SIG-M5 treated with dmso at 0.1 percent for 504 hours (cell line): Measurements from ENCODE around the gene EFCAB9.
"Not testable (repeated sequence)": the region's sequence is repeated elsewhere in the genome, so short reads cannot be mapped to it uniquely, and the experiment has no call there.

Experiments
- DNase-seq: peaks from one replicate; lab custom pipeline; 2025; ENCODE audit not compliant: unreplicated experiment; lab: John Stamatoyannopoulos, UW

EFCAB9 gene

GRCh38 chr5:172188033-172188892 lies 5.7 kb upstream of the EFCAB9 start, which contains the start of gene STK10:
TSS of gene STK10 (minus strand) at chr5:172188224. CDS start at chr5:172188042, 182 bp downstream.
- peak; percentile 91 for DNase-seq

- DNase-seq = peak; percentile 50
Measured at GRCh38 chr5:172188893-172189692, 4.9 kb upstream of the EFCAB9 start.

GRCh38 chr5:172189693-172190296 lies 4.2 kb upstream of the EFCAB9 start:
- DNase-seq = no peak

DNA sequence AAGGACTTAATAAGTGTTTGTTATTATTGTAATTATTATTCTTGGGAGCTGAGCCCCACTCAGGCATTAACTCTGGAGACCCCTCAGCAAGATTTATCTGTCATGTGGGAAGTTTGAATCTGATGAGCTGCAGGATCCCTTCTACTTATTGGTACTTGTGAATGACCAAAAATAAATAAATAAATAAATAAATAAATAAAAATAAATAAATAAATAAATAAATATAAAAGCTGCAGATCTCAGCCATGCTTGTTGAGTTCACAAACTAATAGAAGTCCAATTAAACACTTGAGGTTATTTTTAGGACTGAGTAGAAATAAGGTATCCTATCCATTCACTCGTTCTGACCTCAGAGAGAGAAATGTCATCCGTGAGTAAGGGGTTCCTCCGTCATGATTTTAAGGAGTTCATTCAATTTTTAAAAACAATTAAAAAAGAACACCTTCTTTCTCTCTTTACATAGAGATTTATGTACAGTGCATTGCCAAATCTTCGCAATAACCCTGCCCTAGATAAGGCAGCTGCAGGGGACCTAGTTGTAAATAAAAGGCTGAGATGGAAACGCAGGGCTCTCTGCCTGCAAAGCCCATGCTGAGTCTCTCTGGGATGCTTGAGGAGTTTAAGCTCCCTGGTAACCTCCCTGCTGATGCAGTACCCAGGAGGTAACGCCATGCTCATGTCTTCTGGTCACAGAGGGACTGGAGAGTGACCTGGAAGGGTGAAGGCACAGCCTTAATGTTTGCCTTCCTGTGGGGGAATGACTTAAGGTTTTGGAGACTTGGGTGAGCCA lies 1.2 kb downstream of the EFCAB9 start:
- no peak for DNase-seq

- not testable (repeated sequence) for DNase-seq
Measured at GRCh38 chr5:172197775-172198174, 3.8 kb downstream of the EFCAB9 start.

- no peak for DNase-seq
Measured at GRCh38 chr5:172199446-172199845, 5.5 kb downstream of the EFCAB9 start.

DNA sequence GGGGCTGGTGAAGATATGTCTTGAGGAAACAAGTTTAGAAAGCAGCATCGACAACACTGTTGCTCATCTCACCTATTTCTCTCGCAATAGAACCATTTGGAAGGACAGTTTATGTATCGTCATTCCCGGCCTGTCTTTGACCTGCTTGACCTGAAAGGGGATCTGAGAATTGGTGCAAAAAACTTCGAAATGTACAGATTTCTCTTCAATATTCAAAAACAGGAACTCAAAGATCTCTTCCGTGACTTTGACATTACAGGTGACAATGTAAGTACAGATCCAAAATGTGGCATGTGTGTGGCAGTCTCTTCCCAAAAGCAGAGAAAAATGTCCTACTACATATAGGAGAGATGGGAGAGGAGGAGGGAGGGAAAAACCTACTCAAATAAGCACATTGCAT lies 6.5 kb downstream of the EFCAB9 start:
- DNase-seq = no peak

GRCh38 chr5:172205984-172206383 lies 12.0 kb downstream of the EFCAB9 start:
- DNase-seq = not testable (repeated sequence)

DNA sequence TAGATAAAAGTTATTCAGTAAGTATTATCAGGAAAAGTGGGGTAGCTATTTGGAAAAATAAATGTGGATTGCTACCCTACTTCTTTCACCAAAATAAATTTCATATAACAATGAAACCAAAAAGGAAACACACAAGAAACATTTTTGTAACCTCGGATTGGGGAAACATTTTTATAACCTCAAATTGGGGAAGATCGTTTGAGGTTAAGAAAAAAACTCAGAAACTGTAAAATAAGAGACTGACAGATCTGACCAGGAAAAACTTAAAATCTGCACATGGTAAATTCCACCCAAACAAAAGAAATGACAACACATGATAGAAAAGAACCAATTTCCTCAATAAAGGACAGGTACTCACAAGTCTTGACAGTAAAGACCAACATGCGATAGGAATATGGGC lies 13.5 kb downstream of the EFCAB9 start:
- DNase-seq = no peak

GRCh38 chr5:172209714-172210113 lies 15.7 kb downstream of the EFCAB9 start:
- no peak for DNase-seq

- no peak for DNase-seq
Measured at GRCh38 chr5:172211676-172212075, 17.7 kb downstream of the EFCAB9 start.

DNA sequence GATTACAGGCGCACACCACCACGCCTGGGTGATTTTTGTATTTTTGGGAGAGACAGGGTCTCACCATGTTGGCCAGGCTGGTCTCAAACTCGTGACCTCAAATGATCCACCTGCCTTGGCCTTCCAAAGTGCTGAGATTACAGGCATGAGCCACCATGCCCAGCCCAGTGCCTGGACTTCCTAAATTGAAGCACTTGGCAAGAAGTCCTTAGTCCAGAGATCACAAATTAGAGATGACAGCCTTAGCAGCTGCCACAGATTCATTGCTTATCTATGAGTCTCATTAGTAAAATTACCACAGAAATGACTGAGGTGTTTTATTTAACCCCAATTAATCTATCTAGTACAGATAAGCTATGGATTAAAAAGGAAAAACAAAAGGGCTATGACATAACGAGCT lies 19.2 kb downstream of the EFCAB9 start:
- DNase-seq = no peak

- DNase-seq = no peak
Measured at GRCh38 chr5:172216345-172216744, 22.4 kb downstream of the EFCAB9 start.

GRCh38 chr5:172219296-172219695 lies 25.3 kb downstream of the EFCAB9 start:
- DNase-seq = no peak

DNA sequence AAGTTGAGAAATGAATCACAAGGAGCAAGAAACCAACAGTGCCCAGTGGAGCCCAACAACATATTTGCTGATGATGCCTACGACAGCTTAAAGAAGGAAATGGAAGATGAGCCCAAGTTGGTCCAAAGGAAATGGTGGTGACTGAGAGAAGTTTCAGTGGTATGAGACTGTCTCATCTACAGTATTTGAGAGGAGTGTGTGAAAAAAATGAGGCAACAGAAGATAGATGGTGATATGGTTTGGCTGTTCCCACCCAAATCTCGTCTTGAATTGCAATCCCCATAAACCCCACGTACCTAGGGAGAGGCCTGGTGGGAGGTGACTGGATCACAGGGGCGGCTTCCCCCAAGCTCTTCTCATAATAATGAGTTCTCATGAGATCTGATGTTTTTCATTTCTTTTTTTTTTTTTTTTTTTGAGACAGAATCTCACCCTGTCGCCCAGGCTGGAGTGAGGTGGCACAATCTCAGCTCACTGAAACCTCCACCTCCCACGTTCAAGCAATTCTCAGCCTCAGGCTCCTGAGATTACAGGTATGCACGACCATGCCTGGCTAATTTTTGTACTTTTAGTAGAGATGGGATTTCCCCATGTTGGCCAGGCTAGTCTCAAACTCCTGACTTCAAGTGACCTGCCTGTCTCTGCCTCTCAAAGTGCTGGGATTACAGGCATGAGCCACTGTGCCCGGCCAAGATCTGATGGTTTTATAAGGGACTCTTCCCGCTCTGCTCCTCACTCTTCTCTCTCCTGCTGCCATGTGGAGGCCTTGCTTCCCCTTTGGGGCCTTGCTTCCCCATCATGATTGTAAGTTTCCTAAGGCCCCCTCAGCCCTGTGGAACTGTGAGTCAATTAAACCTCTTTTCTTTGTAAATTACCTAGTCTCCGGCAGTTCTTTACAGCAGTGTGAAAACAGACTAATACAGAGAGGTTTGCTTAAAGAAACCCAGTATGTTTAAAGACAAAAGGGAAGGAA lies 30.2 kb downstream of the EFCAB9 start:
- DNase-seq = no peak

DNA sequence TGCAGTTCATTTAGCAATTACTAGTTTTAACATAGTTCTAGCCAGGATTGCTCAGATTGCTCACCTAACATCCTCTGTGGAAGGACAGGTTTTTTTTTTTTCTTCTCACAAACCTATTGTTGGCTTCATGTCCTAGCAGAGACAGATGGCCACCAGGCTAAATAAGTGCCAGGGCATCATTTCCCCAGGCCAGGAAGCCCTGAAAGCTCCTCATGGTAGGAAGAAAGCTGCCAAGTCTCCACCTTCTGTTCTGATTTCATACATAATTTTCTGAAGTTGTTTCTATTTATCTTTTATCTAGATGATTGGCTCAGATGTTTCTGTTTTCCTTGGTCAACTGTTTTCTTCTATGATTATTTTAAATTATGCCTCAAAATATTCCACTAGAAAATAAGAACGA lies 31.0 kb downstream of the EFCAB9 start:
- DNase-seq = no peak

GRCh38 chr5:172229904-172230303 lies 35.9 kb downstream of the EFCAB9 start:
- no peak for DNase-seq

DNA sequence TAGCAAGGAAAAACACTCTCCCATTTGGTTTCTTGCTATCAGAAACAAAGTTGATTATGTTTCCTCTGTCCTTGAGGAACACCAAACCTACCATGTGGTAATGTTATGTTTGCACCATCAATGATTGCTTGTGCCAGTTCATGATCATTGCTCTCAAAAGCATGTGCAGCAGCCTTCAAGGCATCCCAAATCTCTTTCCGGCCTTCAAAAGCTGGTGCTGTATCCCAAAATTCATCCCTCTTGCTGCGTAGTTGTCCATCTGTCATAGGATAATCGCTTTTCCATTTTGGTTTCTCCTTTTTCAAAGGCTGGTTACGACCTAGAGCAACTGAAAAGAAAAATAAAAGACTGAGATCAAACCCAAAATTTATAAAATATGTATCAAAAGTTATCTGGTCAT lies 40.1 kb downstream of the EFCAB9 start:
- no peak for DNase-seq

GRCh38 chr5:172235132-172235780 lies 41.3 kb downstream of the EFCAB9 start:
- peak; percentile 71 for DNase-seq
